Measurements from ENCODE around the gene ENPP7. TPM values are rescaled to one million over a fixed set of nuclear protein-coding genes. Genes with fewer than 3 reads are reported as not detected.

The ENPP7 gene, protein sequence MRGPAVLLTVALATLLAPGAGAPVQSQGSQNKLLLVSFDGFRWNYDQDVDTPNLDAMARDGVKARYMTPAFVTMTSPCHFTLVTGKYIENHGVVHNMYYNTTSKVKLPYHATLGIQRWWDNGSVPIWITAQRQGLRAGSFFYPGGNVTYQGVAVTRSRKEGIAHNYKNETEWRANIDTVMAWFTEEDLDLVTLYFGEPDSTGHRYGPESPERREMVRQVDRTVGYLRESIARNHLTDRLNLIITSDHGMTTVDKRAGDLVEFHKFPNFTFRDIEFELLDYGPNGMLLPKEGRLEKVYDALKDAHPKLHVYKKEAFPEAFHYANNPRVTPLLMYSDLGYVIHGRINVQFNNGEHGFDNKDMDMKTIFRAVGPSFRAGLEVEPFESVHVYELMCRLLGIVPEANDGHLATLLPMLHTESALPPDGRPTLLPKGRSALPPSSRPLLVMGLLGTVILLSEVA
- total RNA-seq (0.94 TPM), polyA plus RNA-seq (ENCODE audit: insufficient read depth, low read depth, low replicate concordance) (3.7 TPM)
- long read RNA-seq, donor 1, result 0 reads
- long read RNA-seq, donor 2, partial matches to known transcripts, result 0 of 4 reads
- long read RNA-seq, donor 2, other reads (novel, unspliced or antisense), result 0 of 4 reads
- long read RNA-seq, donor 3, partial matches to known transcripts, result 0 of 3 reads
- long read RNA-seq, donor 3, other reads (novel, unspliced or antisense), result 0 of 3 reads
- long read RNA-seq, donor 4, partial matches to known transcripts, result 0 of 2 reads
- long read RNA-seq, donor 4, other reads (novel, unspliced or antisense), result 0 of 2 reads
- long read RNA-seq, donor 5, result 0 reads
- long read RNA-seq, donor 6, partial matches to known transcripts, result 0 of 2 reads
- long read RNA-seq, donor 6, other reads (novel, unspliced or antisense), result 0 of 2 reads
- long read RNA-seq, donor 7, result 0 reads
- long read RNA-seq, donor 8, partial matches to known transcripts, result 0 of 1 reads
- long read RNA-seq, donor 8, other reads (novel, unspliced or antisense), result 0 of 1 reads
- long read RNA-seq, donor 9, result 0 reads
- long read RNA-seq, donor 10, partial matches to known transcripts, result 0 of 2 reads
- long read RNA-seq, donor 10, other reads (novel, unspliced or antisense), result 0 of 2 reads

- H3K9ac ChIP-seq (ENCODE audit: low read length in 3 of 3), result no peak within 1 kb of the TSS
- no peak for FAIRE-seq
- no peaks in the 10 kb centered on the region for H3K27me3 ChIP-seq (ENCODE audit: control insufficient read depth, insufficient read depth, low read length)
- H3K4me3 ChIP-seq (ENCODE audit: low read length in 3 of 3), result no peak within 1 kb of the TSS
- TF ChIP-seq, protein P1, sequence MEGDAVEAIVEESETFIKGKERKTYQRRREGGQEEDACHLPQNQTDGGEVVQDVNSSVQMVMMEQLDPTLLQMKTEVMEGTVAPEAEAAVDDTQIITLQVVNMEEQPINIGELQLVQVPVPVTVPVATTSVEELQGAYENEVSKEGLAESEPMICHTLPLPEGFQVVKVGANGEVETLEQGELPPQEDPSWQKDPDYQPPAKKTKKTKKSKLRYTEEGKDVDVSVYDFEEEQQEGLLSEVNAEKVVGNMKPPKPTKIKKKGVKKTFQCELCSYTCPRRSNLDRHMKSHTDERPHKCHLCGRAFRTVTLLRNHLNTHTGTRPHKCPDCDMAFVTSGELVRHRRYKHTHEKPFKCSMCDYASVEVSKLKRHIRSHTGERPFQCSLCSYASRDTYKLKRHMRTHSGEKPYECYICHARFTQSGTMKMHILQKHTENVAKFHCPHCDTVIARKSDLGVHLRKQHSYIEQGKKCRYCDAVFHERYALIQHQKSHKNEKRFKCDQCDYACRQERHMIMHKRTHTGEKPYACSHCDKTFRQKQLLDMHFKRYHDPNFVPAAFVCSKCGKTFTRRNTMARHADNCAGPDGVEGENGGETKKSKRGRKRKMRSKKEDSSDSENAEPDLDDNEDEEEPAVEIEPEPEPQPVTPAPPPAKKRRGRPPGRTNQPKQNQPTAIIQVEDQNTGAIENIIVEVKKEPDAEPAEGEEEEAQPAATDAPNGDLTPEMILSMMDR (IDR thresholded peaks at IDR 0.05; ENCODE audit: borderline replicate concordance, extremely low read depth, insufficient read depth), result no peak
- DNase-seq, result peak in 1 of 5 donors; percentile 65
- intact Hi-C loops (cut with DNase I), result no loop called here
- no peaks in the 10 kb centered on the region for H3K9me3 ChIP-seq (ENCODE audit: control insufficient read depth in 2 of 3, insufficient read depth in 1 of 3, low read length in 3 of 3)
- H3K36me3 ChIP-seq (ENCODE audit: control insufficient read depth in 2 of 3, insufficient read depth in 3 of 3, low read length in 3 of 3), result no peaks in the 10 kb centered on the region
- no peak within 1 kb of the TSS for H3K27ac ChIP-seq (ENCODE audit: low read depth in 2 of 2, low read length in 2 of 2)
- H3K4me1 ChIP-seq (ENCODE audit: control insufficient read depth in 2 of 3, insufficient read depth in 2 of 3, low read depth in 1 of 3, low read length in 3 of 3), result peaks cover 0 to 3% (median 0%) of the 10 kb centered on the region in 3 donors
Measured at GRCh38 chr17:79730769-79731483, at the start of gene ENPP7. Gene ENPP7, plus strand, starts transcription at chr17:79730943. Its CDS starts 197 bp downstream, at chr17:79731140.

DNA sequence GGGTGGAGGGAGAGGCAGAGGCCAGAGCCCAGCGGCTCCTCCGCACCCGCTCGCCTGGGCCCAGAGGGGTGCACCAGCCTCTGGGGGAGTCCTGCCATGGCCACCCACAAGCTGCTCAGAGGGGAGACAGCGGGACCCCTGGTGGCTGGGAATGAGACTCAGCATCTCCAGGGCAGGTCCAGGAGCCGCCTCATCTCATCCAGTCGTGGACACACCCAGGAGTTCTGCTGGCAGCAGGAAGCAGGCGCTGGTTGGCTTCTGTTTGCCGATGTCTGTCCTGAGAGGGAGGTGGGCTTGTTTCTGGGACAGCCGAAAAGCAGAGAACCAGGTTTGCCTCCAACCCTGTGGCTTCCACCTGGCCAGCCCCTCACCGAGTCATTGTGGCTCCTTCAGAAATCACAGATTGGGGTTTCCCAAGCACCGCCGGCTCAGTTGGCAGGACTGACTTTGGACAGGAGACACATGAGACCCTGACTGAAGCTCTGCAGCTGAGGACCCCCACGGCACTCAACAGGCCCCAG lies 49.6 kb upstream of the ENPP7 start:
- no peak overlapping the region for H3K4me3 ChIP-seq (ENCODE audit: low read length in 3 of 3)
- FAIRE-seq (no peak), DNase-seq (peak in 1 of 5 donors; percentile 69)
- no peaks in the 10 kb centered on the region for H3K9me3 ChIP-seq (ENCODE audit: control insufficient read depth in 2 of 3, insufficient read depth in 1 of 3, low read length in 3 of 3)
- no peaks in the 10 kb centered on the region for H3K4me1 ChIP-seq (ENCODE audit: control insufficient read depth in 2 of 3, insufficient read depth in 2 of 3, low read depth in 1 of 3, low read length in 3 of 3)
- TF ChIP-seq, protein P1 (IDR thresholded peaks at IDR 0.05; ENCODE audit: borderline replicate concordance, extremely low read depth, insufficient read depth), result no peak
- H3K9ac ChIP-seq (ENCODE audit: low read length in 3 of 3), result no peak overlapping the region
- no peaks in the 10 kb centered on the region for H3K27me3 ChIP-seq (ENCODE audit: control insufficient read depth, insufficient read depth, low read length)
- no peaks in the 10 kb centered on the region for H3K36me3 ChIP-seq (ENCODE audit: control insufficient read depth in 2 of 3, insufficient read depth in 3 of 3, low read length in 3 of 3)
- H3K27ac ChIP-seq (ENCODE audit: low read depth in 2 of 2, low read length in 2 of 2), result no peak overlapping the region
- intact Hi-C loops (cut with DNase I), result no loop called here

DNA sequence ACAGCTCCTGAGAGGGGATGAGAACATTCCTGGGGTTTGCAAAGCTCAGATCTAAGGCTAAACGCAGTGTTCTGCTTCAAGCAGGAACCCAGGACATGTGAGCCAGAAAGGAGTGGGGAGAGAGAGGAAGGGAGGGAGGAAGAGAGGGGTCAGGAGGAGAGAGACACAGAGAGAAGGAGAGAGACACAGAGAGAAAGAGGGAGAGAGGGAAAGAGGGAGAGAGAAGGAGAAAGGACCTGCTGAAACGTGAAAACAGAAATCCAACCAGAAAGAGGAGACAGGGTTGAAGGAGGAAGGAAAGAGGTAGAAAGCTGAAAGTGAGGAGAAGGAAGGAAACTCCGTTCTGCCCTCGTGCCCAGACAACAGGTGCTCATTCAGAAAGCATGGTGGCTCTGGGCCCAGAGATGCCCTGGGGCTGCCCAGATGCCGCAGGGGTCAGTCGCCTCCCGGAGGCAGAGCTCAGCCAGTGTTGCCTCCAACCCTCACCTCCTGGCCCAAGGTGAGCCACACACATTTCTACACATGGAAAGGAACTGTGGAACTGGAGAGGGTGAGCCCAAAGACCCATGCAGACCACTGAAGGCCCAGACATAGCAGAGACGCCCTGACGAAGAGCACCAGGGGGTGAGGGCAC lies 49.0 kb upstream of the ENPP7 start:
- no peaks in the 10 kb centered on the region for H3K9me3 ChIP-seq (ENCODE audit: control insufficient read depth in 2 of 3, insufficient read depth in 1 of 3, low read length in 3 of 3)
- H3K36me3 ChIP-seq (ENCODE audit: control insufficient read depth in 2 of 3, insufficient read depth in 3 of 3, low read length in 3 of 3), result no peaks in the 10 kb centered on the region
- FAIRE-seq (no peak), DNase-seq (peak in 1 of 5 donors; percentile 35)
- no peak overlapping the region for H3K9ac ChIP-seq (ENCODE audit: low read length in 3 of 3)
- intact Hi-C loops (cut with DNase I), result no loop called here
- TF ChIP-seq, protein P1 (IDR thresholded peaks at IDR 0.05; ENCODE audit: borderline replicate concordance, extremely low read depth, insufficient read depth), result no peak
- no peaks in the 10 kb centered on the region for H3K4me1 ChIP-seq (ENCODE audit: control insufficient read depth in 2 of 3, insufficient read depth in 2 of 3, low read depth in 1 of 3, low read length in 3 of 3)
- no peak overlapping the region for H3K4me3 ChIP-seq (ENCODE audit: low read length in 3 of 3)
- H3K27me3 ChIP-seq (ENCODE audit: control insufficient read depth, insufficient read depth, low read length), result no peaks in the 10 kb centered on the region
- no peak overlapping the region for H3K27ac ChIP-seq (ENCODE audit: low read depth in 2 of 2, low read length in 2 of 2)
